ENCODE results near the gene KCNIP1.

- TF ChIP-seq POLR2AphosphoS5 (IDR thresholded peaks at IDR 0.05) = no peak
- no peak for TF ChIP-seq POLR2A (IDR thresholded peaks at IDR 0.05)
Observed at GRCh38 chr5:170635706-170636105, 131.9 kb downstream of the KCNIP1 start.

Data from transverse colon (tissue), 3 donors.